ENCODE data around the gene MAMDC2.

GRCh38 chr9:70043285-70043684, 363 bp upstream of the MAMDC2 start:
- no peak for TF ChIP-seq POLR2A (IDR thresholded peaks at IDR 0.05; ENCODE audit: borderline replicate concordance, extremely low read depth, insufficient read depth, insufficient read length)
- TF ChIP-seq YY1 (IDR thresholded peaks at IDR 0.05; ENCODE audit: extremely low read depth, insufficient replicate concordance, low read depth, low read length): no peak
- TF ChIP-seq CTCF (IDR thresholded peaks at IDR 0.05 in 2 of 3, conservative IDR thresholded peaks at IDR 0.05 in 1 of 3; ENCODE audit: borderline replicate concordance in 1 of 3, insufficient read depth in 1 of 3, low read depth in 2 of 3, low read length in 2 of 3): no peak
- TF ChIP-seq EZH2 (IDR thresholded peaks at IDR 0.05): no peak
- no peak for TF ChIP-seq SIN3A (IDR thresholded peaks at IDR 0.05; ENCODE audit: low read depth)
- TF ChIP-seq SRF (IDR thresholded peaks at IDR 0.05; ENCODE audit: low read depth): no peak
- TF ChIP-seq EZH2phosphoT487 (IDR thresholded peaks at IDR 0.05; ENCODE audit: borderline replicate concordance): no peak
- no peak for TF ChIP-seq POLR2AphosphoS5 (IDR thresholded peaks at IDR 0.05; ENCODE audit: low read depth, low read length)
- TF ChIP-seq ZFX (IDR thresholded peaks at IDR 0.05): no peak
- TF ChIP-seq REST (IDR thresholded peaks at IDR 0.05; ENCODE audit: low read depth): no peak
- TF ChIP-seq ZNF274 (IDR thresholded peaks at IDR 0.05; ENCODE audit: low read depth, low read length): no peak
- no peak for TF ChIP-seq TCF7L2 (IDR thresholded peaks at IDR 0.05; ENCODE audit: borderline replicate concordance, extremely low read depth, insufficient read depth, insufficient read length)

All from HCT116 (cell line).